IPS-18c (cell line): ENCODE measurements around the gene ATP10A.

Source experiments
- H3K4me3 ChIP-seq: 2 replicates; pipeline ENCODE4 v1.7.0; 2013; ENCODE audit warnings: low read depth, mild to moderate bottlenecking, low read length, moderate library complexity; ENCODE audit not compliant: insufficient read depth
- H3K9me3 ChIP-seq: one replicate; pipeline ENCODE4 v1.6.1; 2013; ENCODE audit warnings: mild to moderate bottlenecking, low read length, moderate library complexity; ENCODE audit not compliant: control insufficient read depth, insufficient read depth

Gene ATP10A

DNA sequence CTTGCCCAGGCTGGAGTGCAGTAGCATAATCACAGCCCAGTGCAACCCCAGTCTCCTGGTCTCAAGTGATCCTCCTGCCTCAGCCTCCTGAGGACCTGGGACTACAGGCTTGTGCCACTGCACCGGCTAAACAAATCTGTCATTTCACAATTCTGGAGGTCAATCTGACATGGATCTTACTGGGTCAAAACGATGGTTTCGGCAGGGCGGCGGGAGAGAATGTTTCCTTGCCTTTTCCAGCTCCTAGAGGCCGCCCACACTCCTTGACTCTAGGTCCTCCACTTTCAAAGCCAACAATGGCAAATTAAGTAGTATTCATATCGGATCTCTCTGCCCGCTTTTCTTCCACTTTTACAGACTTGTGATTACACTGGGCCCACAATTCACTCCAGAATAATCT, 14.8 kb downstream of the ATP10A start:
- Histone ChIP-seq H3K4me3 (no peak overlapping the region), H3K9me3 (no peaks in the 10 kb centered on the region)

DNA sequence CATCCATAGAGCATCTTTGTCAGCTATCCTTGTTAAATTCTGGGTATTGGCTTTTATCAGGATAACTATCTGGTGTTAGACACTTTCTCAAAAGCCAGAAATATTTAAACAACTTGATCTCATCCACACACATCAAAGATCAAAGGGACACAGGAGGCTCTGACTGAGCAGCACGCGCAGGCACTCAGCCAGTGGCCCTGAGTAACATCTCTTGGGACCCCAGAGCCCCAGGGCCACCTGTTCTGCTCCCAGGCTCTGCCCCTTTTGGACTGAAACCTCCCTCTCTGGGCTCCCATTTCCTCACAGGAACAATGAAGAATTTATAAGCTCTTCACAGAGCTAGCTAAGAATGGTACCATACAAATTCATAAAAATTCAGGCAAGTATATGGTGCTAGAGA, 16.1 kb downstream of the ATP10A start:
- H3K9me3 ChIP-seq: no peaks in the 10 kb centered on the region

DNA sequence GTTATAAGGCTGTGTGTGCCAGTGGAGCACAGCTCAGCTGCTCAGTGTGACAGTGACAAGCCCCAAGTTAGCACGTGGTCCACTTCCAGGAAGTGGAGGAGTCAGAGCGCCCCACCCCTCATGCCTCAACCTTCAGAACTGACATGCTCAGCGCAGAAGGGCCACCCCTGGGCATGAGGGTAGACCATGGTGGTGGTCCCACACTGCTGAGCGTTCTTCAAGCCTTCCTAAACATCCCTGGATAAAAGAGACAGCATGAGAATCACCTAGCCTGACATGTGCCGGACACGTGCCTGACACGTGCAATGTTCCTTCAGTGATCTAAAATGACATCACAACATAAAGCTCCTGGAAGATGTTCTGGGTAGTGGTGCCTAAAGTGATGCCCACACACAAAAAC, 16.8 kb downstream of the ATP10A start:
- H3K9me3 ChIP-seq: no peaks in the 10 kb centered on the region
- H3K4me3 ChIP-seq: no peak overlapping the region

More for the DNA sequence above, 16.1 kb downstream of the ATP10A start:
- no peak overlapping the region for H3K4me3 ChIP-seq

DNA sequence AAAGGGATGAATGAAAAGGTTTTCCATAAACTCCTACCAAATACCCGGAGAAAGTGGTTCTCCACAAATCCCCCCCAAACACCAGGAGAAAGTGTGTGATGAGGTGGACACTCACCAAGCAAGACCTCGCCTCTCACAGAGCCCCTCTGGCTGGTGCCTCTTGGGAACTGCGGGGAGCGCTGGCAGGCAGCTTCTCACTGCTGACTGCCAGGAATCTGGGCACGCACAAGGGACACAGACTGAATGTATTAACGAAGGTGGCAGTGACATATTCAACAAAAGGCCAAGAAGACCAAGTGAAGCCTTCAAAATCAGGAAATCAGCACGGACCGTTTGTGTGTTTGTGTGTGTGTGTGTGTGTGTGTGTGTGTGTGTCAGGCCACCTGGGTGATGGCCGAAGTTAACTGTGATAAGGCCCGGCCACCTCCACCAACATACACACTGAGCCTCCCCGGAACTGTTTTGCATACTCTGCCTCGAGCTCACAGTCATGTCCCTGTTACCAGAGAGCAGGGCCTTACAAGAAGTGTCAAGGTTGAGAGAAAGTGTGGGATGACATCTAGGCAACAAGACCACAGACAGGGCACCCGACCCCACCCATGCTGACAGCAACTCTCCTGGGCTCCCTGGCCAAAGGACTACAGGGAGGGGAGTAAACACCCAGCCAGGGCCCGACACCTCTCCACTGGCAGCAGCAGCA, 18.0 kb downstream of the ATP10A start:
- Histone ChIP-seq H3K4me3 (no peak overlapping the region), H3K9me3 (no peaks in the 10 kb centered on the region)

DNA sequence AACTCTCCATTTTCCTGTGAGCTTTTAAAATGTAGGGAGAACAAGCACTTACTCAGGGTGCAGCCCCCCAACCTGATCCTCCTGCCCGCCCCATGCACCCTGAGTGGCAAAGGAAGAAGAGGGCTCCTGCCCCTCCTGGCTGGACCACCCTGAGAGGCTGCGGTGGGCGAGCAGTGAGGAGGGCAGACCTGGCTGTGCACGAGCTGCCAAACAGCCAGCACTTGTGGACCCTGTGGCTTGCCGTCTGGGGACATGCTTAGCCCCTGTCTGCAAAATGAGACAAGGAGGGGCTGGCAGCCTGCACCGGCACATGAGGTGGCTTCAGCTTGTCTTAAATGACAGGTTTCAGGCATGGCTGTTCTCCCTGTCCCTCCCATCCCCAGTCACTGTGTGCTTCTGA, 18.6 kb downstream of the ATP10A start:
- Histone ChIP-seq H3K9me3 (no peaks in the 10 kb centered on the region), H3K4me3 (no peak overlapping the region)

DNA sequence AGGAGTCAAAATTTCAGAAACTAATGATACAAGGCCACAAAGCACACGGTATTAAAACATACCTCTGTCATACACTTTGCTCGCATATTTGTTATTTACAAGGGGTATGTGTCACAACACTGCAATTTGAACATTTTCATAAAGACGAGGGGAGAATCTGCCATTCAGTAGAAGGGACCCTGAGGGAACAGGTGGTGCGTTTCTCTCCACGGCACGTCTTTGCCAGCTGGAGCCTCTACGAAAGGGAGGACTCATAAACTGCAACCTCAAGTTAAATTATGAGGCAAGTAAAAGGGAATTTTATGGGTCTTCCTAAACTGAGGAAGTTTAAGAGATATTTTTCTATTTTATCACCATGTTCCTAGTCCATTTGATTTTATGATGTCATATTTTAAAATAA, 19.1 kb downstream of the ATP10A start:
- H3K4me3 ChIP-seq: no peak overlapping the region
- no peaks in the 10 kb centered on the region for H3K9me3 ChIP-seq

DNA sequence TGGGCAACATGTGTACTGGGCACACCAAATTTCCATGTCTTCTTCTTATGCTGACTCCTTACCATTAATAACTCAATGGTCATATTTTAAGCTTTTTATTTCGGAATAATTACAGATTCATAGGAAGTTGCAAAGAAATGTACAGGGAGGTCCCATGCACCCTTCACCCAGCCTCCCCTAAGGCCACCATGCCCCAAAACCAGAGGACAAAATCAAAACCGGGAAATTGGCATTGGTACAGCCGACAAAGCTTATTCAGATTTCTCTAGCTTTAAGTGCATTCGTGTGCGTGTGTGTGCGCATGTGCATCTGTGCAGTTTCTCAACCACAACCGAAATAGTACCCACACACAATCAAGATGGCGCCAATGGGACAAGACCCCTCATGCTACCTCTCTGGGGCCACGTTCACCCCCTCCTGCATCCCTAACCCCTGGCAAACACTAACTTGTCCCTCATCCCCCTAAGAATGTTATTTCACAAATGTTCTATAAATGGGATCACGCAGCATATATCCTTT, 23.4 kb downstream of the ATP10A start:
- H3K4me3 ChIP-seq: no peak overlapping the region
- H3K9me3 ChIP-seq: no peaks in the 10 kb centered on the region

DNA sequence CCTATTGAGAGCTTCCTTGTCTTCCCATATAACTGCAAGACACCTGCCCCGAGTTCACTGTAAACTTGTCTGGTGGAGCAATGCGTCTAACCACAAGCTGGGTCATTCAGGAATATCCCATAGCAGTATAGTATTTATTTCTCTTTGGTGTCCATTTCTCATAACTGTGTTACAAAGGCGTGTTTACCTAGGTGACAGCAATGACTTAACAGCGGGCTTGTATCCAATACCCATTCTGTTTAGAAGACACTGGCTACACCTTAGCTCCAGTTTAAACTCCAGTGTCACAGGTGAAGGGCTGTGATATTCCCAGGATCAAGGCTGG, 24.3 kb downstream of the ATP10A start:
- H3K9me3 ChIP-seq: no peaks in the 10 kb centered on the region

DNA sequence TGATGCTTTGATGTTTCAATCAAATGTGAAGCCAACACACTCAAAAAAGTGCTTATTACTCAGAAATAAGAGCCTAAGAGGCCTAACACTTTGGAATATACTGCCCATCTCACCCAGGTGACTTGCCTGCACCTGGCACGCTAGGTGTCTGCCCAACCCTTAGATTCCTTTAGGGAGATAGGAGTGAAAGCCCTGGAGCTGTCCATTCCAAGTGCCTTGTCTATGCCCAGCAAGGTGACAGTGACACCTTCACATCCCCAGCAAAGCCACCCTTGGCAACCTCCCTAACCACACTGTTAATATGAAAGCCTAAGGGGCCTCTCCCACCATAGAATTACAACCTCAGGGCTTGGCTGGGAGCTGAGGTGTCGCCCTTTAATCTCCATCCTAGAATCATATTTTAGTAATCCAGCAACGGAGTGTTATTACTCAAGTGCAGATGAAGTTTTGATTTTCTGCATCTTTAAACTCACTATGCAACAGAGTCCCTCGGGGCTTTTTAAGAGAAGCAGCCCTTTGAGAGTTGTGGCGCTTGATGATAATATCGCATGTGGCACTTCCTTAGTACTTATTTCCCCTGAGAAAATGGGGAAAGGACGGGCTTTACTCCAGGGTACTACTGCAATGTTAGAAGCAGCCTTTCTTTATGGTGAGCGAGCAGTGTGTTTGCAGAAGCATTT, 24.8 kb downstream of the ATP10A start:
- Histone ChIP-seq H3K9me3 (no peaks in the 10 kb centered on the region), H3K4me3 (no peak overlapping the region)

More for the DNA sequence above, 24.3 kb downstream of the ATP10A start:
- no peak overlapping the region for H3K4me3 ChIP-seq

DNA sequence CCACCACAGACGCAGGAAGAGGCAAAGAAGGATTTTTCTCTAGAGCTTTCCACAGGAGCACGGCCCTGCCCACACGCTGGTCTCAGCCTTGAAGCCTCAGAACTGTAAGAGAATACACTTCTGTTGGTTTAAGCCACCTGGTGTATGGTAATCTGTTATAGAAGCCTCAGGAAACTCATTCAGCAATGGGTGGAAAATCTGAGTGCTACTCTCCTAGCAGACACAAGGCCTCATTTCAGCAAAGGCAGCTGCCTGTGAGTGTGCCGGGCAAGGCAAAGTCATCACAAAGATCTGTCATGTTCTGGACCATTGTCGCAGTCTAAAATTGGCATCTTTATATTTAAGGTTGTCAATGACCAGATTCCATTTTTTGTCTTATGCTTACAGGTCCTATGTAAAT, 31.0 kb downstream of the ATP10A start:
- Histone ChIP-seq H3K9me3 (no peaks in the 10 kb centered on the region), H3K4me3 (no peak overlapping the region)

DNA sequence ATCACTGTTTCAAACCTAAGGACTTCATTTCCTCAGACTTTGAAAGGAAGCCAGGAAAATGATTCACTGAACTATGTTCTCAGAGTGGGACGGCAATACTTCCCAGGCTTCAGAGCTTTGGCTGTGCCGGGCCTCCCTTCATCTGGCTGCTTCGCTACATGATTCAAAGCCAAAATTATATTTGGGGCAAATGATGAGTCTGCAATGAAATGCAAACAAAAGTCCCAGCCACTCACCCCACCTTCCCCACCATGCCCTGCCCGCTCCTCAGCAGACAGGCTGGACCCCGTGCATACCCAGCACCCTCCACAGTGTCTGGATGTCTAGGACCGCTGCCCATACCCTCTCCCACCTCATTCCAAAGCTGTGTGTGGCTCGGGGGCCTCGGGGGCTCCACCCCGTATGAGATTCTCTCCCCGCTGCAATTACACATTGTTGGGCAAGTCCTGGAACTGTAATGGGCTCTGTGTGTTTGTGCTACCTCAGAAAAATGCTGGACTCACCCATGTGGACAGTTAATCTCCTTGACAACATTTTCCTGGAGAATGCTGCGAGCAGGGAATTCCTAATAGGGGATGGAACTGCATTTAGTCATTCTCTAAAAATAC, 32.2 kb downstream of the ATP10A start:
- H3K4me3 ChIP-seq: no peak overlapping the region
- H3K9me3 ChIP-seq: no peaks in the 10 kb centered on the region

DNA sequence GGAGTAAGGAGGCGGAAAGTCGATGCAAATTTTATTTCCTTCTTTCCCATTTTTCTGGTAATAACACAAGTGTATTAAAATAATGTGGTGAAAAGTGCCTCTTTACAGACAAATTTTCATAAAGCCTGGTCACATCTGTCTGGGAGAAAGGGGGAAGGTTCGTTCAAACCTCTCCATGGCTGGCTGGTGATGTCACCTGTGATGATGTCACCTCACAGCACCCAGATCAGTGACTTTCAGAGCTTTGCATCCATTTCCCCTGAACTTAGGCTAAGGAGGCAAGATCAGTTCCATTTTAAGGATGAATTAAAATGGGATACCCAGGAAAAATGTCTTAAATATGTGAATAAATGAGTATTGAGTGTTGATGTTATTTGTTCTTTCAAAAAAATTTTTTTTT, 34.1 kb downstream of the ATP10A start:
- H3K4me3 ChIP-seq: no peak overlapping the region
- H3K9me3 ChIP-seq: no peaks in the 10 kb centered on the region

DNA sequence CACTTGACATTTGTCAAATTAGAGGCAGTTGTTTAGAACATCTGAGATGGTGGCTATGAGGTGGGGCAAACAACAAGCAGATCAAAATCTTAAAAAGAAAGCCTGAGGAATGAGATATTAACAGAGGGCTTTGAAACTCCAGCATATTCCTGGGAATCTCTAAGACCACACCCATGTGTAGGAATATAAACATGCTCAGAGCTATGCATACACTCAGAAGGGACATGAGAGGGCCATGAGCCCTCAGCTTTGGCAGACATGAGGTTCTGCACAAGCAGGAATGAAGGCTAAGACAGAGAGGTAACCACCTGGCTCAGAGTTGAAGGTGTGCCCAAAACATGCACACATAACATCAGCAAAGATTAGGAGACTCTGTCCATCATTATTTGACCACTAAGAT, 37.9 kb downstream of the ATP10A start:
- H3K9me3 ChIP-seq: no peaks in the 10 kb centered on the region
- H3K4me3 ChIP-seq: no peak overlapping the region

DNA sequence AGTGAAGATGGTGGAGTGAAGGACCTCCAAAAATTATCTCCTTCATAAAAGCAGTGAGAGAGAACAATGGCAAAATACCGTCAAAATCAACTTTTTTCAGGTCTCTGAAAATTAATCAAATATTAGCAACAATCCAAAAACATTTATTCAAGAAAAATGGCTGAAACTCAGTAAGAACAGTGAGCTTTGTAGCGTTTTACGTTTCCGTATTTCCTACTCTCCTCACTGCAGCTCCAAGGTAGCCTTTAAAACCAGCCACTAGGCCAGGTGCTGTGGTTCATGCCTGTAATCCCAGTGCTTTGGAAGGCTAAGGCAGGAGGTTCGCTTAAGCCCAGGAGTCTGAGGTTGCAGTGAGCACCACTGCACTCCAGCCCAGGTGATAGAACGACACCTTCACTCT, 38.5 kb downstream of the ATP10A start:
- no peak overlapping the region for H3K4me3 ChIP-seq
- H3K9me3 ChIP-seq: no peaks in the 10 kb centered on the region

DNA sequence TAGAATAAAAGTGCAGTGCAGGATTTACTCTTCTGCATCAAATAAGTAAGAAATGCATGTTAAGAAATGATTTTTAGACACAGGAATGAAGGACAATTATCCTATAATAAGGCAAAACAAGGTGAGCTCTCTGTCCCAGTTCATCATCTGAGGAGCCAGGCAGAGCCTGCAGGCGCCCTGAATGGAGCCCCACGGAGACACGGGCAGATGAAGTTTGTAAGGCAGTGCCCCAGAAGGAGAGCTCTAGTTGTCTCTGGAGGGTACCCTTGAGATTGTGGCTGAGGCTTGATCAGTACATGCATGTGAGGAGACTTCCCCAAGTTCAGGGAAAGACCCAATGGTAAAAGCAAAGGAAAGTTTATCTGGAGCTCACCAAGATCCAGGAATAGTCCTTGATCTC, 50.3 kb downstream of the ATP10A start:
- no peaks in the 10 kb centered on the region for H3K9me3 ChIP-seq
- no peak overlapping the region for H3K4me3 ChIP-seq

DNA sequence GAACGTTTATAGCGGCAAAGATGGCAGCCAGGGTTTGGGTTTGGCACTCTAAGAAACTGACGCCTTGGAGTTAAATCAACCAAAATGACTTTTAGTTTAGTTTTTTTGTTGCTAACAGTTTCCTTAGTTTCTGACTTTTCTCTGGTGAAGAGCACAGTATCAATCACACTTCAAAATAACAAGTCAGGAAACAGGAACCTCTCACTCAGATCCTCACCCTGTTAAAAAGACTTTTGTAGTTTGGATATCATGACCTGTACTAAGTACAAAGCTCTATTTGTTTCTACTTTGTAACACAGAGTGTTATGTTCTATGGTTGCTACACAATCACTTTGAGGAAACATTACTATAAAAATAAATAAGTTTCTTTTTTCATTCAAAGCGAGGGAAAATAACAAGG, 51.1 kb downstream of the ATP10A start:
- no peaks in the 10 kb centered on the region for H3K9me3 ChIP-seq
- no peak overlapping the region for H3K4me3 ChIP-seq

DNA sequence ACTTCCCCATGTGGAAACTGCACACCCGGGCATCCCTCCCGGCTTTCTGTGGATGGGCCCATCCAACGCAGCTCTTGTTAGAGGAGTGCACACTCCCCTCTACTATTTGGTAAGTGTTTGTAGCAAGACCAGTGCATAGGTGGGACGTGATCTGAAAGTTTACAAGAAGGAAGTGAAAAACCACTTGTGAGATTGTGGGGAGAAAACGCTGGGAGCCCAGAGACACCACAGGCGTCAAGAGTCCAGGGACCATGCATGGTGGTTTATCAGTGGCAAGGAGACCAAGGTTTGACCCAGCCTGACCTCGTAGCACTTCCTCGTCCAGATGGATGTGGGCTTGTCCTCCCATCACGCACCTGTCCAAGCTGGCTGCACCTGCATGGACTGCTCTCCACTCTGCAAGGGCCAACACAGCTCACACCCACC, 51.6 kb downstream of the ATP10A start:
- Histone ChIP-seq H3K4me3 (no peak overlapping the region), H3K9me3 (no peaks in the 10 kb centered on the region)

DNA sequence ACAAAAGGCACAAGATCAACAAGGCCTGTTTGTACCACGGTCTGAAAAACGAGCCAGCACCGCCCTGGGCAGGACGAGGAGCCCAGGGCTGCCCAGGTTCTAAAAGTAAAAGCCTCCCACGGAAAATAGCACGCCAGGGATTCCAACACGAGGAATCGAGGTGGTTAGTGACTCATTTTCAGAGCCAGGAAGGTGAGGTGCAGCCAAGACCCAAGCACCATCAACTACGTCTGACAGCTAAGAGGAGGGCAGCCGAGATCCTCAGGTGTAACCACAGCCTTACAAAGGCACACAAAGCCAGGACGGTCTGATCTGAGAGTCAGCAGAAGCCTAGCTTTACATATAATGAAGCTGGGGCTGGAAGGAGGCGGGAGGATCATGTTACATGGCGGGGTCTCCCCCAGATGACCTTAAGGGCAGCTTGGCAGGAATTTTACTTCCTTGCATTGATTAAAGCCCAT, 52.5 kb downstream of the ATP10A start:
- Histone ChIP-seq H3K9me3 (no peaks in the 10 kb centered on the region), H3K4me3 (no peak overlapping the region)
